HEK293 (cell line): ENCODE measurements around the gene OR2T11.

Experiments used
- ZBTB1 ChIP-seq: fragments of 450-650 bp; formaldehyde crosslinking; IDR thresholded peaks from 2 replicates; pipeline ENCODE4 v1.5.1; 2016; ENCODE audit warnings: missing biosample characterization, missing genetic modification characterization
- ZFP3 ChIP-seq: fragments of 450-650 bp; formaldehyde crosslinking; IDR thresholded peaks from 2 replicates; pipeline ENCODE4 v1.5.1; 2016; ENCODE audit warnings: low read depth, missing biosample characterization, missing genetic modification characterization
- ZNF174 ChIP-seq: fragments of 450-650 bp; formaldehyde crosslinking; IDR thresholded peaks from 2 replicates; pipeline ENCODE4 v1.5.0; 2017; ENCODE audit warnings: missing biosample characterization, mild to moderate bottlenecking, missing genetic modification characterization
- ZNF391 ChIP-seq: fragments of 450-650 bp; formaldehyde crosslinking; IDR thresholded peaks from 2 replicates; pipeline ENCODE4 v1.5.1; 2016; ENCODE audit warnings: low read depth, missing biosample characterization, missing genetic modification characterization, borderline replicate concordance
- ZXDB ChIP-seq: fragments of 450-650 bp; formaldehyde crosslinking; IDR thresholded peaks from 2 replicates; pipeline ENCODE4 v1.5.1; 2016; ENCODE audit warnings: missing biosample characterization, missing genetic modification characterization
- TF ChIP-seq, protein P1 (sequence below): fragments of 450-650 bp; formaldehyde crosslinking; IDR thresholded peaks from 2 replicates; pipeline ENCODE4 v1.5.1; 2016; ENCODE audit warnings: missing biosample characterization, missing genetic modification characterization

DNA sequence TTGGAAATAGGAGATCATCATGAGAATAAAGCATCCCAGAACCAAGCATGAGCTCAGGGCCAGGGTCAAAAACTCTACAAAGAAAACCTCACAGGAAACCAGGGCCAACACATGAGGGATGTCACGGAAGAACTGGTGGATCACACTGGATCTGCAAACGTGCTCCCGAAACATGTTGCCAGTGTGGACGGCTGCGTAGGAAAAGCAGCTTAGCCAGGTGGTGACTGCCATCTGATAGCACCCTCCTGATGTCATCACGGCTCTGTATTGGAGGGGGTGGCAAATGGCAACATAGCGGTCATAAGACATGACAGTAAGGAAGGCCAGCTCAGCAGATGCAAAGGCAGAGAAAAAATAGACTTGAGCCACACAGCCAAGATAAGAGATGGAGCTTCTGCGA lies 46.8 kb upstream of the OR2T11 start:
- TF ChIP-seq ZXDB (no peak), ZNF174 (tag by site-specific recombination) (no peak), ZFP3 (tag by site-specific recombination) (no peak), ZBTB1 (tag by site-specific recombination) (no peak), ZNF391 (no peak)
- TF ChIP-seq, protein P1, sequence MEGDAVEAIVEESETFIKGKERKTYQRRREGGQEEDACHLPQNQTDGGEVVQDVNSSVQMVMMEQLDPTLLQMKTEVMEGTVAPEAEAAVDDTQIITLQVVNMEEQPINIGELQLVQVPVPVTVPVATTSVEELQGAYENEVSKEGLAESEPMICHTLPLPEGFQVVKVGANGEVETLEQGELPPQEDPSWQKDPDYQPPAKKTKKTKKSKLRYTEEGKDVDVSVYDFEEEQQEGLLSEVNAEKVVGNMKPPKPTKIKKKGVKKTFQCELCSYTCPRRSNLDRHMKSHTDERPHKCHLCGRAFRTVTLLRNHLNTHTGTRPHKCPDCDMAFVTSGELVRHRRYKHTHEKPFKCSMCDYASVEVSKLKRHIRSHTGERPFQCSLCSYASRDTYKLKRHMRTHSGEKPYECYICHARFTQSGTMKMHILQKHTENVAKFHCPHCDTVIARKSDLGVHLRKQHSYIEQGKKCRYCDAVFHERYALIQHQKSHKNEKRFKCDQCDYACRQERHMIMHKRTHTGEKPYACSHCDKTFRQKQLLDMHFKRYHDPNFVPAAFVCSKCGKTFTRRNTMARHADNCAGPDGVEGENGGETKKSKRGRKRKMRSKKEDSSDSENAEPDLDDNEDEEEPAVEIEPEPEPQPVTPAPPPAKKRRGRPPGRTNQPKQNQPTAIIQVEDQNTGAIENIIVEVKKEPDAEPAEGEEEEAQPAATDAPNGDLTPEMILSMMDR (tag by site-specific recombination), result no peak
